NCI-H1930 (cell line): ENCODE results near the gene THSD1.
"Not testable (repeated sequence)": the region's sequence is repeated elsewhere in the genome, so short reads cannot be mapped to it uniquely, and the experiment has no call there.

Experiments
- DNase-seq, 2 experiments: peaks; one replicate each; lab custom pipeline; 2025; lab: John Stamatoyannopoulos, UW

Gene THSD1

DNA sequence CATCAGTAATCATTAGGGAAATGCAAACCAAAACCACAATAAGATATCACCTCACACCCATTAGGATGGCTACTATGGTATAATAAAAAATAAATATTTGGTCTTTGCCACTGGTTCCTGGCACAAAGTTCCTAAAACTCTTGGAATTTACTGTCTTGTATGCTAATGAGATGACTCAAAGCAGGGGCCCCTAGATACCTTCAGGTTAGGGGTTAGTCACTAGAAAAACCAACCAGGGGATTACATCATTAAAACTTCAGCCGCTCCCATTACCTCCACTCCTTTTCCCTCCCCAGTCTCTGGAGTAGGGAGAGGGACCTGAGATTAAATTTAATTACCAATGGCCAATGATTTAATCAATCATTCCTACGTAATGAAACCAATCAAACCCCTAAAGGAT lies 49.6 kb downstream of the THSD1 start:
- DNase-seq, result no peak

DNA sequence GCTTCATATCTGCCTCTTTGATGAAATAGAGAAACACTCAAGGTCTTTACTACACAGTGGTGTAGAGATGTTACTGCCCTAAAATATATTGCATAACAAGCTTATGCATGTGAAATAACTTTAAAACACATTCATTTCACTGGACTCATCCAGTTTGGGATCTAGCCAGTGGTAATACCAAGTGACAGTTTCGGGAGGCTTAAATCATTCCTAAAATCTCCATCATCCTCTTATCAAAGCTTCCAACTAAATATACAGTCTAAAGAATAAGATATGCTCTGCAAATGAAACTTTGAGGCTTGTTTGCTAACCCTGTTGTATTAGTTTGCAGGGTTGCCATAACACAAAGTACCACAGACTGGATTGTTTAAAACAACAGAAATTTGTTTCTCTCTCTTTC lies 52.8 kb downstream of the THSD1 start:
- DNase-seq, result no peak

DNA sequence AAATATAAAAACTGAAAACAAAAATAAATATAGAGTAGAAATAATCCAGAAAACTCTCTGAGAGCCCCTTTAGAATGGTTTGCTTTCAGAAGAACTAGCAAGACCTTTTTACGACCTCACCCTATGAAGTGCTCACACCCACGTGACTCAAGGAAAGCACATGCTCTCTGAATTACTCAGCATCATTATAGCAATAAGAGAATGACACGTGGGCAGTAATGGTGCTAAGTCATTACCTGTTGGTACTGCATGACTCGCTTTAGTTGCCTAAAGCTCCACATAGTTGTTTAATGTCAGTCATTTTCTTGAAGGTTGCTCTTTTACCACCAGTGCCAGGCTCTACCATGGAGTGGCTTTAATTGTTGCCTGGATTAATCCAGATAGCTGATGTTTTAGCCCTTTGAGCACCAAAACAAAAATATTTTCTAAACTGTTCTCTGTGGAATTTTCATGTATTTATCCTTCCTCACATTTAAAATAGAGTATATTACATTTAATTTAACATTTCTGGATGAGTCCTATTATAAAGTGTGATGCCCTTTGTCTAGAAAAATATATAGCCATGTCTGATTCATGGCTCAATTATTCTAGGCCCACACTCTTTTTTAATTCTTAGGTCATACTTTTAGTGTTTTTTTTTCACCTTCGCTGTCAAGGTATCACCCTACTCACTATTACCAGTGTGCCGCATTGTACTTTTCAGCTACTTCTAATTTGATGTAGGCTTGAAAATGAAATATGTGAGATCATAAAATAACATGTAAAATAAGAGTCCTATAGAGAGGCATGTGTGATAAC lies 56.8 kb downstream of the THSD1 start:
- no peak for DNase-seq

DNA sequence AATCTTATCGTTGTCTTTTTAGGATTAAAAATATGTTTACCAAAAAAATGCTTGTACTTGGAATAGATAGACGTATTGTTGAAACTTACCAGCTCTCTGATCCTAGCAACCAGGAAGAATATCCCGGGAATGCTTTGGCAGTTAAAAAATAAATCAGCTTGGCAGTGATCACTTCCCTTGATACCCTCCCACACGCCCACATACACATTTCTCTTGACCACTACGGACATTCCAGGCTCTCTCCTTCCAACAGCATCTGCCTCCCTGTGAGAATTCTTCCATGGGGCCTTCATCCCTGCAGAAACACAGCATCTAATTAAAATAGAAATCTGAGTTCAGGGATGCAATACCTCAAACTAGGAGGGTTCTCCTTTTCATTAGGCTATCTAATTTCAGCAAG lies 57.9 kb downstream of the THSD1 start:
- DNase-seq, result no peak

DNA sequence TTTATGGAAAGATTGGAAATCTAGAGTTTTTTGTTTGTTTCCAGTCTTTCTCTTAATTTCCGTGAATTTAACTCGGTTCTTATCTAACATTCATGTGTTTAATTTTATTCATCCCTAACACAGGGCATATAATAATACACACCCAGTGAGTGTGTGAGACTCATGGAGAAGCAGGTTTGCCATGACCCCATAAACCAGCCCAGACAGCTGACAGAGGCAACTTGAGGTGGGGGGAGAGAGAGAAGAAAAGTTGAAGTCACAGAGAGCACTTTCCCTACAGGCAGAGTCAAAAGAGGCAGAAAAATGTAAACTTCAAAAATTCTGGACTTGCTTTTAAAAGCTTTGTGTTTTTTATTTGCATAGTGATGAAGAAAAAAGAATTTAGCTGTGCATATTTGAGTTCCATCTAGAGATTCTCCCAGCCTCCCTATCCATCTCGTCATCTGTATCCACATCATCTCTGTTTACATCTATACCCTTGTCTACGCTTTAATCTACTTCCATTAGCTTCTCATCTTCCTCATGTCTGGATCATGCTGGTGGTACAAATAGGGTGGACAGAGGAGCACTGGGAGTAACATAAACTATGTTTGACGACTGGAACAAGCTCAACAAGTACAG lies 60.2 kb downstream of the THSD1 start:
- no peak for DNase-seq

DNA sequence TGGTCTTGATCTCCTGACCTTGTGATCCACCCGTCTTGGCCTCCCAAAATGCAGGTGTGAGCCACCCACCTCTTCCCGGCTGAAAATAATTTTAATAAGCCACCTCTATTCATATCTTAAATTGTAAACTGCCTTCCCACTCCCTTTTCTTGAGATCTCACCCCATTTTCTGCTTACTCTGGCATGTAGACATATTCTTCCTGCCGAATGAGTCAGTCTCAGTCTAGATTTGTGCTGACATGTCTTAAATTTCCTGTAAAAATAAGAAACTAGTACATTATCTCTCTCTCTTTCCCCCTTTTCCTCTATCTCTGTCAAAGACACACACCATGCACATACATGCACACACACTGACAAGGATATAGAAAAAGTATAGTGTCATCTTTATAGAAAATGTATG lies 60.9 kb downstream of the THSD1 start:
- no peak for DNase-seq

DNA sequence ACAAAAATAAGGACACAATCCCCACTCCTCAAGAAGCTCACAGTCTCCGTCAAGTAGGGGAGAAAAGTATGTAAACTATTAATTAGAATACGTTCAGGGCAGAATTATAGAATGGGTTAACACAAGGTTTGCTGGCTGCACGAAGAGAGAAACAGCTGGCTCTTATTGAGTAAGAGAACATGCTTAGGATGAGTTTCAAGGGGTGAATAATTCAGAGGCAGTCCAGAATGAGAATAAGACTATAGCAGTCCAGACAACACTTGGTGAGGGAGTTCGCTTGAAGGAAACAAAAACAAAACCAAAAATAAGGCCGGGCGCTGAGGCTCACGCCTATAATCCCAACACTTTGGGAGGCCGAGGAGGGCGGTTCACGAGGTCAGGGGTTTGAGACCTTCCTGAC lies 61.9 kb downstream of the THSD1 start:
- no peak for DNase-seq

DNA sequence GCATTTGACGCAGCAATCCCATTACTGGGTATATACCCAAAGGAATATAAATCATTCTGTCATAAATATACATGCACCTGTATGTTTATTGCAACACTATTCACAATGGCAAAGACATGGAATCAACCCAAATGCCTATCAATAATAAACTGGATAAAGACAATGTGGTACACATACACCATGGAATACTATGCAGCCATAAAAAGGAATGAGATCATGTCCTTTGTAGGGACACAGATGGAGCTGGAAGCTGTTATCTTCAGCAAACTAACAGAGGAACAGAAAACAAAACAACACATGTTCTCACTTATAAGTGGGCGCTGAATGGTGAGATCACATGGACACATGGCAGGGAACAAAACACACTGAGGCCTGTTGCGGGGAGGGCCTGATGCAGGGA lies 63.8 kb downstream of the THSD1 start:
- not testable (repeated sequence) for DNase-seq

DNA sequence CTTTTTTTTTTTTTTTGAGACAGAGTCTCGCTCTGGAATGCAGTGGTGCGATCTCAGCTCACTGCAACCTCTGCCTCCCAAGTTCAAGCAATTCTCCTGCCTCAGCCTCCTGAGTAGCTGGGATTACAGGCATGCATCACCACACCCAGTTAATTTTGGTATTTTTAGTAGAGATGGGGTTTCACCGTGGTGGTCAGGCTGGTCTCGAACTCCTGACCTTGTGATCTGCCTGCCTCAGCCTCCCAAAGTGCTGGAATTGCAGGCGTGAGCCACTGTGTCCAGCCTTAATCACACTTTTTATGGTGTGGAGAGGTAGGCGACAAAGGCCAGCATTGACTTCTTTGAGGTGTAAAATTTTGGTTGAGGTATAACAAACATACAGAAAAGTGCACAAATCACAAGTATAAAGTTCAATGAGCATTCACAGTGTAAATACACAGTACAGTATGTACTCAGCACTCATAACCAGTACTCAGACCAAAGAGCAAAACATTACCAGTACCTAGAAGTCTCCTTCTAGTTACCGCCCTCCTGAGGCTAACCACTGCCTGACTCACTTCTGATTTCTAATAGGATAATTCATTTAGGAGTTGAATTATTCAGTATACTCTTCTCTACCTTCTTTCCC lies 68.0 kb downstream of the THSD1 start:
- not testable (repeated sequence) for DNase-seq

DNA sequence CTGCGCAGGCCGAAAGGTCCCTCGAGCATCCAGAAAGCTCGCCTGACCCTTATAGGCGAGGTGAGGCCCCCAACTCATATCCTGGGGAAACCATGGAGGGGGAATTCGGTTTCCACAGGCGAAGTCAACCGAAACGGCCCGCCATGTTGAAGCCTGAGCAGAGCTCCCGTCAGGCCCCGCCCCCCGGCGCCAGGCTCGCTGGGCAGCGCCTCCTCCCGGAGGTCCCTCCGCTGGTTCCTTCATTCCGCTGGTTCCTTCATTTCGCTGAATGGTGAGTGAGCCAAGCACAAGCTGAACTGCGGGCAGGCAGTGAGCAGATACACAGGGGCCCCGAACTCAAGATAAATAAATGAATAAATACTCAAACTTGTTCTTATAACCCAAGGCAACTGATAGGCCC lies 71.9 kb downstream of the THSD1 start:
- not testable (repeated sequence) for DNase-seq

DNA sequence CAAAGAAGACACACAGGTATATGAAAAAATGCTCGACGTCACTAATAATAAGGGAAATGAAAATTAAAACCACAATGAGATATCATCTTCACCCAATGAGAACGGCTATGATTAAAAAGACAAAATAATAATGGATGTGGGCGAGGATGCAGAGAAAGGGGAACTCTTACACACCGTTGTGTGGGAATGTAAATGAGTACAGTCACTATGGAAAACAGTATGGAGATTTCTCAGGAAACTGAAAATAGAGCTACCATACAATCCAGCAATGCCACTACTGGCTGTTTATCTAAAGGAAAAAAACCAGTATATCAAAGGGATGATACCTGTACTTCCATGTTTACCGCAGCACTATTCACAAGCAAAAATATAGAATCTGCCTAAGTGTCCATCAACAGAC lies 74.1 kb downstream of the THSD1 start:
- DNase-seq, result not testable (repeated sequence)
